Activated naive CD8-positive, alpha-beta T cell (primary cell): ENCODE data around the gene CGREF1.
"Not testable (repeated sequence)": the region's sequence is repeated elsewhere in the genome, so short reads cannot be mapped to it uniquely, and the experiment has no call there.

Source experiments
- H3K27ac Mint-ChIP-seq: one replicate; pipeline ENCODE4 v1.8.0; 2021; ENCODE audit warnings: mixed read lengths
- H3K27me3 Mint-ChIP-seq: one replicate; pipeline ENCODE4 v1.8.0; 2021; ENCODE audit warnings: mixed read lengths
- H3K36me3 Mint-ChIP-seq: one replicate; pipeline ENCODE4 v1.8.0; 2021; ENCODE audit warnings: mixed read lengths
- H3K4me1 Mint-ChIP-seq: one replicate; pipeline ENCODE4 v1.8.0; 2021; ENCODE audit warnings: low read depth, mixed read lengths
- H3K4me3 Mint-ChIP-seq: one replicate; pipeline ENCODE4 v1.8.0; 2021; ENCODE audit warnings: mild to moderate bottlenecking, mixed read lengths
- H3K9me3 Mint-ChIP-seq: one replicate; pipeline ENCODE4 v1.8.0; 2021; ENCODE audit warnings: low read depth, mixed read lengths

The CGREF1 gene

GRCh38 chr2:27128668-27129571 lies 10.0 kb upstream of the CGREF1 start:
- no peak overlapping the region for H3K27ac Mint-ChIP-seq
- H3K36me3 Mint-ChIP-seq, result no peaks in the 10 kb centered on the region
- no peak overlapping the region for H3K4me3 Mint-ChIP-seq
- H3K4me1 Mint-ChIP-seq, result peaks cover 20% of the 10 kb centered on the region
- H3K9me3 Mint-ChIP-seq, result no peaks in the 10 kb centered on the region
- H3K27me3 Mint-ChIP-seq, result no peaks in the 10 kb centered on the region

GRCh38 chr2:27127883-27128667 lies 9.1 kb upstream of the CGREF1 start:
- Mint-ChIP-seq H3K9me3 (no peaks in the 10 kb centered on the region), H3K27ac (no peak overlapping the region), H3K4me3 (no peak overlapping the region), H3K4me1 (peaks cover 16% of the 10 kb centered on the region), H3K36me3 (no peaks in the 10 kb centered on the region), H3K27me3 (no peaks in the 10 kb centered on the region)

- no peak overlapping the region for H3K27ac Mint-ChIP-seq
- no peaks in the 10 kb centered on the region for H3K36me3 Mint-ChIP-seq
Observed at GRCh38 chr2:27126252-27126710, 7.4 kb upstream of the CGREF1 start.

DNA sequence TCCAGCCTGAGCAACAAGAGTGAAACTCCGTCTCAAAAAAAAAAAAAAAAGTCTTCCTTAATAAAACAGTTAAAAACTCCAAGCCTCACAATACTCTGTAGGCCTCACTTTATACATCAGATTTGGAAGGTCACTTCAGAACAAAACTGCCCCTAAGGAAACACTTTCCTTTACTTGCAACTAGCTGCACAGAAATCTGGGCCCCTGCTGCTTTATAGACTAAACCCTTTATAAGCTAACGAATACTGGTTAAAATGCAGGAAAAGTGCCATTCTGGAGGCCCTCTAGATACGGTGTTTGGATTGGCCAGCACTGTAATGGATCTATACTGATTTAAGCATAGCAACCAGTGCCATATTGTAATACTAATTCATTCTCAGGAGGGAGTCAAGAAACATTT lies 6.2 kb upstream of the CGREF1 start:
- H3K27ac Mint-ChIP-seq, result no peak overlapping the region
- H3K9me3 Mint-ChIP-seq, result no peaks in the 10 kb centered on the region
- H3K4me3 Mint-ChIP-seq, result no peak overlapping the region
- H3K36me3 Mint-ChIP-seq, result no peaks in the 10 kb centered on the region
- H3K27me3 Mint-ChIP-seq, result no peaks in the 10 kb centered on the region
- peaks cover 12% of the 10 kb centered on the region for H3K4me1 Mint-ChIP-seq

More at GRCh38 chr2:27126252-27126710, 7.4 kb upstream of the CGREF1 start:
- no peak overlapping the region for H3K4me3 Mint-ChIP-seq
- no peaks in the 10 kb centered on the region for H3K9me3 Mint-ChIP-seq
- no peaks in the 10 kb centered on the region for H3K27me3 Mint-ChIP-seq
- peaks cover 13% of the 10 kb centered on the region for H3K4me1 Mint-ChIP-seq

- H3K9me3 Mint-ChIP-seq, result no peaks in the 10 kb centered on the region
- peaks cover 7% of the 10 kb centered on the region for H3K27me3 Mint-ChIP-seq
- peaks cover 18% of the 10 kb centered on the region for H3K4me1 Mint-ChIP-seq
- H3K27ac Mint-ChIP-seq, result peak within 1 kb of the TSS; percentile 76
- H3K4me3 Mint-ChIP-seq, result peak within 1 kb of the TSS; percentile 86
- peaks cover 4% of the 10 kb centered on the region for H3K36me3 Mint-ChIP-seq
Observed at GRCh38 chr2:27123302-27124150, 4.6 kb upstream of the CGREF1 start, which contains the start of gene ABHD1. Gene ABHD1, plus strand, starts transcription at chr2:27123815. Its CDS starts 134 bp downstream, at chr2:27123949.

- H3K36me3 Mint-ChIP-seq, result peaks cover 4% of the 10 kb centered on the region
- peaks cover 10% of the 10 kb centered on the region for H3K27me3 Mint-ChIP-seq
- peak overlapping the region; percentile 54 for H3K27ac Mint-ChIP-seq
- H3K4me1 Mint-ChIP-seq, result peaks cover 18% of the 10 kb centered on the region
- no peaks in the 10 kb centered on the region for H3K9me3 Mint-ChIP-seq
- H3K4me3 Mint-ChIP-seq, result peak overlapping the region; percentile 86
Observed at GRCh38 chr2:27122791-27123190, 3.9 kb upstream of the CGREF1 start.

DNA sequence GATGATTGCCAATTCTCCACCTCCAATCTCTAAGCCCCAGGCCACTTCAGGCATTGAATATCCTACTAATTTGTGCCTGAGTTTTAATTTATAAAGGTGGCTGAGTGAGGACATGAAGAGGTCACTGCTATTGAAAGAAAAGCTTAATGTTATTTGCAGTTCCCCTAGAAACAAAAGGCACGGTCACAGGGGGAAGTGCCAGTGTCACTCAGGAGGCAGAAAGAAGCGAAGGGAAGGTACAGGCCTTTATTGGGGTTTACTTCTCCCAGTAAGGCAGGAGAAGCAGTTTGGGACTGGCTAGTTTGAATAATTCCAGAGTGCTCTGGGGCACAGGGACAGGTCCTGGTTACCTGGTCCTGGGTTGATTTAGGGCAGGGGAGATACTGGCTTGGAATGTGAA lies 3.0 kb upstream of the CGREF1 start:
- Mint-ChIP-seq H3K4me1 (peaks cover 18% of the 10 kb centered on the region), H3K27ac (no peak overlapping the region), H3K4me3 (peak overlapping the region; percentile 27), H3K36me3 (peaks cover 4% of the 10 kb centered on the region), H3K9me3 (no peaks in the 10 kb centered on the region), H3K27me3 (peaks cover 13% of the 10 kb centered on the region)

DNA sequence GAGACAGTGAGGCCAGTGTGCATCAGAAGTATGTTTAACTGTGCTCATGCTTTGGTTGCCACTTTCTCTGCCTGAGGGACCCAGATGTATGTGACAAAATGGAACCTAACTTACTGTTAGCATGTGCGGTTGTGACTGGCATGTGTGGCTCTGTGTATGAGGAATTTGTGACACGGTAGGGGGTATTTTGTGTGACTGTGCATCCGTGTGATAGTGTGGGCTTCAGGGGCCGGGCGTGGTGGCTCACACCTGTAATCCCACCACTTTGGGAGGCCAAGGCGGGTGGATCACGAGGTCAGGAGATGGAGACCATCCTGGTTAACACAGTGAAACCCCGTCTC lies 372 bp upstream of the CGREF1 start:
- peak overlapping the region; percentile 88 for H3K27ac Mint-ChIP-seq
- H3K36me3 Mint-ChIP-seq, H3K9me3 Mint-ChIP-seq: not testable (repeated sequence)
- H3K27me3 Mint-ChIP-seq, result peaks cover 13% of the 10 kb centered on the region
- H3K4me3 Mint-ChIP-seq, result peak overlapping the region; percentile 88
- H3K4me1 Mint-ChIP-seq, result peaks cover 18% of the 10 kb centered on the region

- Mint-ChIP-seq H3K9me3 (no peaks in the 10 kb centered on the region), H3K4me3 (peak overlapping the region; percentile 70), H3K36me3 (peaks cover 4% of the 10 kb centered on the region), H3K27ac (no peak overlapping the region), H3K4me1 (peaks cover 11% of the 10 kb centered on the region), H3K27me3 (peaks cover 13% of the 10 kb centered on the region)
Observed at GRCh38 chr2:27117995-27118524, 868 bp downstream of the CGREF1 start.

DNA sequence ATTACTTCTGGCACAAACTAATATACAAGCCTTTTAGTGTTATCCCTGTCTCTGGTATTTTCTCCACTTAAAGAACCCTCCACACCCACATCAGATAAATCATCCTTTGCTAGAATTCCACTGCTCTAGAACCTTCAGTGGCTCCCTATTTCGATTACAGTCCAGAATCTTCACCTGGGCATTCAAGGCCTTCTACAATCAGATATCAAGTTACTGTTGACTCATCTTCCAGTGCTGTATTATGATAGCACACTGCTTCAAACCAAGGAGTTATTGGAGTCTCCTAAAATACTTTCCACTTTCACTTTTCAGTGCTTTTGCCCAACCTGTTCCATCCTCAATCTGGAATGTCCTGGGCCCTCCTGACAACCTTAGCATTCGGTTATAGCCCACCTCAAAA lies 3.4 kb downstream of the CGREF1 start:
- H3K4me3 Mint-ChIP-seq, result no peak overlapping the region
- H3K4me1 Mint-ChIP-seq, result peaks cover 7% of the 10 kb centered on the region
- H3K36me3 Mint-ChIP-seq, result peaks cover 6% of the 10 kb centered on the region
- H3K9me3 Mint-ChIP-seq, result no peaks in the 10 kb centered on the region
- peaks cover 13% of the 10 kb centered on the region for H3K27me3 Mint-ChIP-seq
- no peak overlapping the region for H3K27ac Mint-ChIP-seq

GRCh38 chr2:27111392-27112078 lies 7.4 kb downstream of the CGREF1 start:
- H3K36me3 Mint-ChIP-seq, result not testable (repeated sequence)

GRCh38 chr2:27110603-27111352 lies 8.2 kb downstream of the CGREF1 start:
- not testable (repeated sequence) for H3K4me1 Mint-ChIP-seq, H3K9me3 Mint-ChIP-seq, H3K36me3 Mint-ChIP-seq, H3K27ac Mint-ChIP-seq, H3K27me3 Mint-ChIP-seq
- peak overlapping the region; percentile 27 for H3K4me3 Mint-ChIP-seq

More at GRCh38 chr2:27111392-27112078, 7.4 kb downstream of the CGREF1 start:
- not testable (repeated sequence) for H3K4me3 Mint-ChIP-seq, H3K9me3 Mint-ChIP-seq, H3K27ac Mint-ChIP-seq, H3K4me1 Mint-ChIP-seq, H3K27me3 Mint-ChIP-seq

DNA sequence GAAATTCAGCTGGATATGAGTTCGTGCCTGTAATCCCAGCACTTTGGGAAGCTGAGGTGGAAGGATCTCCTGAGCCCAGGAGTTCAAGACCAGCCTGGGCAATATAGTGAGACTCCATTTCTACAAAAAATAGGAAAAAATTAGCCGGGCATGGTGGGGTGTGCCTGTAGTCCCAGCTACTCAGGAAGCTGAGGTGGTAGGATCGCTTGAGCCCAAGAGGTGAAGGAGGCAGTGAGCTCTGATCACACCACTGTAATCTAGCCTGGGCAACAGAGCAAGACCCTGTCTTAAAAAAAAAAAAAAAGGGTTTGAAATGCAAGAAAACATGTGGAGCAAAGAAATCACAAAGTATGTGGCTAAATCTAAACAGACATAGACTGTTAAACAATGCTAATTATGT lies 9.8 kb downstream of the CGREF1 start:
- Mint-ChIP-seq H3K36me3 (peaks cover 4% of the 10 kb centered on the region), H3K4me3 (no peak overlapping the region), H3K4me1 (no peaks in the 10 kb centered on the region), H3K27ac (no peak overlapping the region), H3K27me3 (peaks cover 3% of the 10 kb centered on the region), H3K9me3 (no peaks in the 10 kb centered on the region)
